Tibial nerve (tissue), 4 donors: ENCODE measurements around the gene TPRKB. TPM values are rescaled to one million over a fixed set of nuclear protein-coding genes. Genes with fewer than 3 reads are reported as not detected.

Experiments
- DNase-seq, 2 donors: peaks; one replicate each; pipeline ENCODE4 v3.0.0-alpha.2; 2019; ENCODE audit warnings: low spot score in 2 of 2
- H3K27ac ChIP-seq, 4 donors: fragments of 200-600 bp; sonication (generic) in 3 of 4; one replicate each; pipeline ENCODE4 v1.5.1; 2017 to 2019; ENCODE audit warnings: mild to moderate bottlenecking in 1 of 4
- H3K27me3 ChIP-seq, 2 donors: fragments of 200-600 bp; sonication (generic) in 1 of 2; one replicate each; pipeline versions ENCODE4 v1.5.1 to v1.6.0; 2017 to 2019
- H3K36me3 ChIP-seq, 3 donors: fragments of 200-600 bp; sonication (generic); one replicate each; pipeline ENCODE4 v1.5.1; 2018 to 2019
- H3K4me1 ChIP-seq, 4 donors: fragments of 200-600 bp; sonication (generic) in 3 of 4; one replicate each; pipeline ENCODE4 v1.5.1; 2017 to 2019
- H3K4me3 ChIP-seq, 4 donors: fragments of 200-600 bp; sonication (generic) in 3 of 4; one replicate each; pipeline ENCODE4 v1.5.1; 2017 to 2019; ENCODE audit warnings: mild to moderate bottlenecking in 1 of 4, moderate library complexity in 1 of 4
- H3K9me3 ChIP-seq, 4 donors: fragments of 200-600 bp; sonication (generic) in 3 of 4; one replicate each; pipeline ENCODE4 v1.5.1; 2017 to 2019
- CTCF ChIP-seq, 5 experiments: fragments of 200-600 bp in 3 of 5; fragments of 450-650 bp in 2 of 5; sonication (generic) in 3 of 5; IDR thresholded peaks; one replicate each; pipeline ENCODE4 v1.5.1; 2016 to 2019; ENCODE audit warnings: antibody characterized with exemption in 5 of 5, mild to moderate bottlenecking in 3 of 5, moderate library complexity in 2 of 5
- EP300 ChIP-seq, 2 donors: sonication (generic); formaldehyde crosslinking; IDR thresholded peaks; one replicate each; pipeline ENCODE4 v1.6.1; 2017; ENCODE audit warnings: antibody characterized with exemption in 2 of 2, mild to moderate bottlenecking in 1 of 2
- POLR2A ChIP-seq, 2 donors: fragments of 450-650 bp; IDR thresholded peaks; one replicate each; pipeline ENCODE4 v1.6.1; 2017; ENCODE audit warnings: antibody characterized with exemption in 2 of 2, mild to moderate bottlenecking in 2 of 2, moderate library complexity in 2 of 2
- WGBS, 2 donors: methylation state at CpG; one replicate each; pipeline ENCODE4 v1.1.5; 2018; 5-methylcytosine and 5-hydroxymethylcytosine counted together
- total RNA-seq, 4 donors: library from RNA; depleted of rRNA; stranded (reverse); fragments of >200 nt; gene quantifications; one replicate each; pipeline ENCODE4 v1.1.0, GENCODE V29; 2016

The TPRKB gene
- total RNA-seq, 4 donors from 2014 or later: 6.7 to 23.7 (median 16.6) TPM

- no peak for TF ChIP-seq POLR2A (IDR thresholded peaks at IDR 0.05)
- no peak for TF ChIP-seq CTCF (IDR thresholded peaks at IDR 0.05)
- no peak for TF ChIP-seq EP300 (IDR thresholded peaks at IDR 0.05)
- H3K9me3 ChIP-seq: no peaks in the 10 kb centered on the region
- 88 to 90% methylated on average over 8 of the region's 8 CpGs for WGBS, 2 donors
- H3K4me1 ChIP-seq: peaks cover 0 to 26% (median 3%) of the 10 kb centered on the region in 4 donors
- H3K36me3 ChIP-seq: peaks cover 0 to 51% (median 0%) of the 10 kb centered on the region in 3 donors
- no peak overlapping the region for H3K4me3 ChIP-seq
- no peaks in the 10 kb centered on the region for H3K27me3 ChIP-seq
- H3K27ac ChIP-seq: no peak overlapping the region
- DNase-seq: no peak
Observed at GRCh38 chr2:73776869-73777519, 39.8 kb upstream of the TPRKB start.

GRCh38 chr2:73776381-73776780 is 39.2 kb upstream of the TPRKB start:
- TF ChIP-seq CTCF (IDR thresholded peaks at IDR 0.05) (no peak), POLR2A (IDR thresholded peaks at IDR 0.05) (no peak), EP300 (IDR thresholded peaks at IDR 0.05) (no peak)
- Histone ChIP-seq H3K36me3 (peaks cover 0 to 57% (median 0%) of the 10 kb centered on the region in 3 donors), H3K27ac (no peak overlapping the region), H3K9me3 (no peaks in the 10 kb centered on the region), H3K4me1 (peaks cover 0 to 26% (median 3%) of the 10 kb centered on the region in 4 donors), H3K27me3 (no peaks in the 10 kb centered on the region), H3K4me3 (no peak overlapping the region)
- WGBS, 2 donors: 94 to 97% methylated on average over 4 of the region's 4 CpGs
- no peak for DNase-seq

- H3K27ac ChIP-seq: no peak overlapping the region
- H3K27me3 ChIP-seq: no peaks in the 10 kb centered on the region
- no peak overlapping the region for H3K4me3 ChIP-seq
- no peak for DNase-seq
- H3K36me3 ChIP-seq: peaks cover 0 to 93% (median 6%) of the 10 kb centered on the region in 3 donors
- TF ChIP-seq EP300 (IDR thresholded peaks at IDR 0.05): no peak
- peaks cover 0 to 12% (median 0%) of the 10 kb centered on the region in 4 donors for H3K4me1 ChIP-seq
- H3K9me3 ChIP-seq: no peaks in the 10 kb centered on the region
Observed at GRCh38 chr2:73772819-73773218, 35.7 kb upstream of the TPRKB start.

DNA sequence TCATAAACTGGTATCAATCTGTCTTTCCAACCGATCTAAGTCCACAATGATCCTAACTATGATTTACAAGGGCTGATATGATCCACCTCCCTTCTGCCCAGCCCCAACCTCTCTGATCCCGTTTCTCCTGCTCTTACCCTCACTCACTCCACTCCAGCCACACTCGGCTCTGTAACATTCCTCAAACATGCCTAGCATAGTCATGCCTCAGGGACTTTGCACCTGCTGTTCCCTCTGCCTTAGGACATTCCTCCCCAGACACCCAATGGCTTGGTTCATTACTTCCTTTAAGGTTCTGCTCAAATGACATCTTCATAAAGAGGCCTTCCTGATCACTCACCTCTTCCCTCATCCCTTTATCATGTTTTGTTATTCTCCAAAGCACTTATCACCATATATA is 33.6 kb upstream of the TPRKB start:
- H3K4me3 ChIP-seq: no peak overlapping the region
- no peak overlapping the region for H3K27ac ChIP-seq
- H3K27me3 ChIP-seq: no peaks in the 10 kb centered on the region
- DNase-seq: no peak
- H3K4me1 ChIP-seq: peaks cover 0 to 7% (median 0%) of the 10 kb centered on the region in 4 donors
- H3K36me3 ChIP-seq: peaks cover 0 to 95% (median 15%) of the 10 kb centered on the region in 3 donors
- H3K9me3 ChIP-seq: no peaks in the 10 kb centered on the region
- no peak for TF ChIP-seq CTCF (IDR thresholded peaks at IDR 0.05)
- no peak for TF ChIP-seq EP300 (IDR thresholded peaks at IDR 0.05)
- TF ChIP-seq POLR2A (IDR thresholded peaks at IDR 0.05): no peak
- 89 to 91% methylated on average over 3 of the region's 3 CpGs for WGBS, 2 donors

- Histone ChIP-seq H3K27me3 (no peaks in the 10 kb centered on the region), H3K27ac (no peak overlapping the region), H3K4me3 (no peak overlapping the region), H3K4me1 (no peaks in the 10 kb centered on the region), H3K9me3 (no peaks in the 10 kb centered on the region), H3K36me3 (peaks cover 0 to 95% (median 21%) of the 10 kb centered on the region in 3 donors)
- no peak for DNase-seq
- WGBS, 2 donors: 87 to 90% methylated on average over 4 of the region's 4 CpGs
- TF ChIP-seq POLR2A (IDR thresholded peaks at IDR 0.05) (no peak), CTCF (IDR thresholded peaks at IDR 0.05) (no peak), EP300 (IDR thresholded peaks at IDR 0.05) (no peak)
Observed at GRCh38 chr2:73766994-73767393, 29.8 kb upstream of the TPRKB start.
